GM18867 (cell line): ENCODE measurements around the gene DSP.

Experiments used
- ATAC-seq: cut with Tn5 transposase; IDR thresholded peaks from one replicate; pipeline ENCODE4 v1.9.1; 2021; ENCODE audit warnings: mild to moderate bottlenecking, moderate library complexity; ENCODE audit not compliant: unreplicated experiment

Gene DSP

DNA sequence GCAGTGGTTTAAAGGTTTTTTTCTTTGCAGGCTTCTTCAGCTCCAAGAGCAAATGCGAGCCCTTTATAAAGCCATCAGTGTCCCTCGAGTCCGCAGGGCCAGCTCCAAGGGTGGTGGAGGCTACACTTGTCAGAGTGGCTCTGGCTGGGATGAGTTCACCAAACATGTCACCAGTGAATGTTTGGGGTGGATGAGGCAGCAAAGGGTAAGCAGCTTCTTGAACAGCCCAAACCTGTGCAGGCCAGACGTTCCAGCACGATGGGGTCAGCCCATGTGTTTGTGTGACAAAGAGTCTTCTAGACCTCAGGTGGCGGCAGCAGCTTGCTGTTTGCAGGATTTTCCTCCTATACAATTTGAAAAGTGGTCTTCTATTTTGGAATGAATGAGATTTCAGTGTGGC is 17.7 kb downstream of the DSP start:
- ATAC-seq: no peak

DNA sequence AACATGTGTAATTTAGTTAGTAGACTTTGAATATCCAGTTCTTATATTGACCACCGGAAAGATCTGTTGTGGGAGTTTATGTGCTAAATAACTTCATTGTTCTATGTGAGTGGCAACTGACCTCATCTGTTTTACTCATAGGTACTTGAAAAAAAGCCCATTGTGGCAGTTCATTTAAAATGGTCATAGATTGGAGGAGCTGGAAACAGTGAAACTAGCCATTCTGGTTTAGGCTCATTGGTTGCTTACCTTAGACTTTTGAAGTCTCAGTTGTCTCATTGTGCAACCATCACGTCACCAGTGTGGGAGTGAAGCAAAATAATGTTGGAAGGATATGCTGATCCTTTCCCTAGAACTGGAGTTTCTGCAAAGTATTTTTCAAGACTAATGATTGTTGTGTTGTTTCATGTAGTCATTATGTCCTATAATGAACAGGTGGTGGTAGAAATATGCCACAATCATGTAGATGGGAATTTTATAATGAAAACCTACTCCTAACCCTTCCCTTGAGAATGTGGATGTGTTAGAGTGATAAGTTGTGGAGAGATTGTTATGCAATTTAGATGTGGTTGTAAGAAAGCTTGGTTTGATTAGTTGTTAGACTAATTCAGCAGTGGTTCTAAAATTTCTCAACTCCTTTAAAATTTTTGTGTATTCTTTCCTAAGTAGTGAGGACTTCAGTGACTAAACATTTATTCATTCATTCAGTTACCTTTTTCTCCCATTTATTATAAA is 18.3 kb downstream of the DSP start:
- no peak for ATAC-seq

DNA sequence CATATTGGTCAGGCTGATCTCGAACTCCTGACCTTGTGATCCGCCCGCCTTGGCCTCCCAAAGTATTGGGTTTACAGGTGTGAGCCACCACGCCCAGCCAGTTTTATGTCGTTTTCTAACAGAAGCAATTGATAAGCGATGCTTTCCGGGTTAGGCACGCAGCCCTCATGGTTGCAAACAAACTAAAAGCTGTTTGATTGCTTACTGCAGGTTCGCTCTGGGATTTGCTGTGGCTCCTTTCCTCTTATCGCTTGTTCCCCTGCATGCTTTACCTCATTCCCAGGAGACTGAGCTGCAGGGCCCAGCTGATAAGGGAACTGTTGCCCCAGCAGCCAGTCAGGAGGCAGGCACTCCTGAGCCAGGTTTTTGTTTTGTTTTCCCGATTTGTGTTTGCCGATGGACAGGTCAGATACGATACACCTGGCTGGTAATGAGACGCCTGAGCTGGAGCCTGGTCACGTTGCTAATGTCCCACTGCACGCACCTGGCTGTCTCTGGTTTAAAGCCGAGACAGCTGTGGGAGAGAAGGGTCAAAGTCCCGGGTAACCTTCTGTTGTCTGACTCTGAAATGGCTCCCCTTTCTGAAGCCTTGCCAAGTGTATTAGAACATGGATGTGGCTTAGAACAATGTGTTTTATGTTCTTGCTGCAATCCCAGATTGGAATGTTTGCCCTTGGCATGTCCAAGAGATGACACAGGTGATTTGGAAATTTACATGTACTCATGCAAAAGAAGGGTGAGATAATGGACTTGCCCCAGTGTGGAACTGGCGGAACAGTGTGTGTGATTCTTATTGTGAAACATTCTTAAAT is 19.9 kb downstream of the DSP start:
- no peak for ATAC-seq

DNA sequence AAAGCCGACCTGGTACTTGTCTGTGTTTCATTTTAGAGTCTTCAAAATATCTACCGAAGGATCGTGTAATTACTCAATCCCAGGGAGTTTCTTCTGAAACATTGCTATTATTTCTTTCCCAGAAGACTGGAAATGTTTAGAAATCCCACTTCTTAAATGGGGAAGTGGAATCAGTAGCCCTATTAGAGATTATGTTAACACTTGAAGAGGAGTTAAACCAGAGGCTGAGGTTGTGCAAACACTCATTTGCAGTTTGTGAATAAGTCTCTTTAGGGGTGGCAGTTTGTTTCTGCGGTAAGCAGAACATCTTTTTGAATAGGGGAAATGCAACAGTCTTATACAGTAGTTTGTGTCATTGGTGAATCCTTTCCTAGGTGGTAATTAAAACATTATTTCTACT is 21.3 kb downstream of the DSP start:
- ATAC-seq: no peak

DNA sequence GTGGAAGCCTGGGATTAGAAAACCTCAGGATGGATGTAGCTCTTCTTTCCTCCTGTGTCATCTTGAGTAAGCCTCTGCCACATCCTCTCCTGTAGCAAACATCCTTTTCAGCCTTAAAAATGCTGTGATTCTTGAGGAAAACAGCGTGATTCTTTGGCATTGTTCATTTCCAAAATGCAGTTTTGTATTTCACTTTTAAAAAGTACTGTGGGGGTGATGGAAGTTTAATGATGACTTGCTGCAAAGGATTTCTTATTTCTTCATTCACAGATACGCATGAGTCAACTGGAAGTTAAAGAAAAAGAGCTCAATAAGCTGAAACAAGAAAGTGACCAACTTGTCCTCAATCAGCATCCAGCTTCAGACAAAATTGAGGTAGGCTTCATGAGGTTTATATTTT is 24.6 kb downstream of the DSP start:
- ATAC-seq: no peak

DNA sequence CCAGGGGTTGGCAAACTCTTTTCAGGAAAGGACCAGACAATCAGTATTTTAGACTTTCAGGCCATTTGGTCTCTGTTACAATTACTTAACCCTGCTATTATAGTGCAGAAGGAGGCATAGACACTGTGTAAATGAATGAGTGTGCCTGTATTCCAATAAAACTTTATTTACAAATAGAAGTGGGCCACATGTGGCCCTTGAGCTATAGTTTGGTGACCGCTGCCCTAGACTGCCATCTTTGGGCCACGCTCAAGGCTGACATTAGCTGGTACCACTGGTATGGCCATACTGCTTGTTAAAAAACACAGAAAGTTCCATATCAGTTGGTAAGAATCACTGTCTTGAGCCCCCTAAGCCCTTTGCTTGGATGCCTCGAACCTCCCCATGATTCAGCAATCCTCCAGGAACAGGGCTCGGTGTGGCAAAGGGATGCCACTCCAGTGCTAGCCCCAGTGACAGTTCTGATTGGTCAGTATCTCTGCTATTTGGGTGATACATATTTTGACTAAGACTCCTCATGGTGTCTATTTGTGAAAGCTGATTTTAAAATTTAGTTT is 25.2 kb downstream of the DSP start:
- no peak for ATAC-seq

DNA sequence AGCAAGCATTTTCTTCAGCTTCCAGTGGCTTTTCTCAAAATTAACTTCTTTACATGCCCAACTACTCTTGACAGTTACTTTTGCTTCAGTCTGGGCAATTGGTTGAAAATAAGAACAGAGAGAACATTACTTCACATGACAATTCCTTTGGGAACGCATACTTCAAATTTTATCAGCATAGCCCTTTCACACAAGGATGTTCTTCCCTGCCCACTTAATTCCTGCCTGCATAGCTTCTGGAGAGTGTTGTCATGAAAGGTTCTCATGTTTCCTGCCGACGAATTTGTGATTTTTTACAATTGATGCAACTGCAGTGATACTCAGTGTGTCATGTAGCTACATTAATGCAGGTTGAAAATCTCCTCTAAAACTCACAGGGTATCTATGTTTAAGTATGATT is 26.6 kb downstream of the DSP start:
- ATAC-seq: no peak

DNA sequence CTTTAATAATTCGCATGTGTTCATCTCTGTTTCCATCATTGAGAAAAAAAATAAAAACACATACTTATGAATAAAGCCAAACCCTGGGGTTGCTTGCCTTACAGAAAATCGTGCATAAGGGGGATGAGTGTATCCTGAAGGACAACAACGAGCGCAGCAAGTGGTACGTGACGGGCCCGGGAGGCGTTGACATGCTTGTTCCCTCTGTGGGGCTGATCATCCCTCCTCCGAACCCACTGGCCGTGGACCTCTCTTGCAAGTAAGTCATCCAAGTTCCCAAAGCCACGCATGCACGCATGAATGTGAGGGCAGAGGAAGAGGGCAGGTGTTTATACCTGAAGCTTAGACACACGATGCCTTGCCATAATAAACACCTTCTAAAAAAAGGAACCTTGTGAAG is 27.6 kb downstream of the DSP start:
- no peak for ATAC-seq

DNA sequence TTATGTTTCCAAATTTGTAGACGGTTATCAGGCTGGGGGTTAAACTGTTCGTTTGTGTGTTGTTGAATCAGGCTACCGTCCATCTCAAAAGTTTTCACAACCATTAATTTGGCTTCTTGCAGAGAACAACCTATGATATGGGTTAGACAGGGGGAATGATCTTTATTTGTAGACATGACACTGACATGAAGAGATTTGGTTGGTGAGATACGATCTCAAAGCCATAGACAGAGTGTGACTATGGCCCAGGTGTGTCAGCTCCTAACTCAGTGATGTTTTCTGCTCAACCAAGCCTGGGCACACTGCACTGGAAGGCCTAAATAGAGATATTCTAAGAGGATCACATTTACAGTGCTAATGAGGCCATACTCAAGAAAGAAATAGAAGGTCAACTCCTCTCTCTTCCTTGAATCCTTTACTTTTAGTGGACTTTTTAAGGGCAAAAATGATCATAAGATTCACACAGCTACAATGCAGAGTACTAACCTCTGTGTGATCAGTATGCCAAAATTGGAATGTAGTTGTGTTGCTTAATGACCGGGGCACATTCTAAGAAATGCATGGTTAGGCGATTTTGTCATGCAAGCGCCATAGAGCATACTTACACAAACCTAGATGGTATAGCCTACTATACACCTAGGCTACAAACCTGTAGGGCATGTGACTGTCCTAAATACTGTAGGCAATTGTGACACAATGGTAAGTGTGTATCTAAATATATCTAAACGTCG is 30.9 kb downstream of the DSP start:
- ATAC-seq: no peak

DNA sequence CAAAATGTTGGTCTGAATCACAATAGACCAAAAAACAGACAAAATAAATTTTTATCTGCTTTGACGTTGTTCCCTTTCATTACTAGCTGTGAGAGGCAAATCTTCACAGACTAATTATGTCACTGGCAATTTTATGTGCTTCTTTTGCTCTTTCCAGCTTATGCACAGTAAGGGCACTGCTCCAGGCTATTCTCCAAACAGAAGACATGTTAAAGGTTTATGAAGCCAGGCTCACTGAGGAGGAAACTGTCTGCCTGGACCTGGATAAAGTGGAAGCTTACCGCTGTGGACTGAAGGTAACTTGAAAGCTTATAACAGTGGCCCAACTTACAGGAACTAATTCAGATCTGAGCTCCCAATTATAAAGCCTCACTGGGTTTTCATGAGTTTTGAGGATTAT is 33.0 kb downstream of the DSP start:
- no peak for ATAC-seq

DNA sequence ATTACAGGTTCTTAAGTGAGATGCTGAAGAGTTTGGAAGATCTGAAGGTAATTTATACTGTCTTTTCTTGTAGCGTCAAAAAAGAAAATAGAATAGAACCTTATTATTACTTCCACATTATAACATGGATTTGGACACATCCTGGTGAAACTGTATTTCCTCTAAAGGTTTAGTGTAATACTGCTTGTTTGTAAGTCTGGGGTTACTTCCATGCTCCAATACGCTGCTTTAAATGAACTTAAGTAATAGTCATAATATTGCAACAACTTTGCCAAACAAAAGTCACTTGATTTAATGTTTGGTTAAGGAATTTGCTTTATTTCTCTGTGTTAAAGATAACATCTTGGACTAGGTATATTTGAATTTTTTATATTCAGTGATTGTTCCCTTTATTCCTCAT is 37.0 kb downstream of the DSP start:
- ATAC-seq: no peak

DNA sequence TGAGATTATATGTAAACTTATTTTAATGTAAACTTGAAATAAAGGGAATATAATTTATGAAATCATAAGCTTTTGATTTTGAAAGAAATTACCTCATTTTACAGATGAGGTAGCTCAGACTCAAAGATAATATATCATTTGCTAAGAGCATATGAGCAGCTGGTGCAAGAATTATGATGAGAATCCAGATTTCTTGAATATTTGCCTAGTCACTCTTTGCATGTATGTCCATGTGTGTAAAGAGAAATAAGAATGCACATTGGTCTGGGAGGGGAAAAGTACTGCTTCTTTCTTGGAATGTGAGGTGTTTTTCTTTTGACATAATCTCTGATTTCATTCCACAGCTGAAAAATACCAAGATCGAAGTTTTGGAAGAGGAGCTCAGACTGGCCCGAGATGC is 37.5 kb downstream of the DSP start:
- no peak for ATAC-seq

DNA sequence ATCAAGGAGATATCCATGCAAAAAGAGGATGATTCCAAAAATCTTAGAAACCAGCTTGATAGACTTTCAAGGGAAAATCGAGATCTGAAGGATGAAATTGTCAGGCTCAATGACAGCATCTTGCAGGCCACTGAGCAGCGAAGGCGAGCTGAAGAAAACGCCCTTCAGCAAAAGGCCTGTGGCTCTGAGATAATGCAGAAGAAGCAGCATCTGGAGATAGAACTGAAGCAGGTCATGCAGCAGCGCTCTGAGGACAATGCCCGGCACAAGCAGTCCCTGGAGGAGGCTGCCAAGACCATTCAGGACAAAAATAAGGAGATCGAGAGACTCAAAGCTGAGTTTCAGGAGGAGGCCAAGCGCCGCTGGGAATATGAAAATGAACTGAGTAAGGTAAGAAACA is 38.4 kb downstream of the DSP start:
- ATAC-seq: no peak

DNA sequence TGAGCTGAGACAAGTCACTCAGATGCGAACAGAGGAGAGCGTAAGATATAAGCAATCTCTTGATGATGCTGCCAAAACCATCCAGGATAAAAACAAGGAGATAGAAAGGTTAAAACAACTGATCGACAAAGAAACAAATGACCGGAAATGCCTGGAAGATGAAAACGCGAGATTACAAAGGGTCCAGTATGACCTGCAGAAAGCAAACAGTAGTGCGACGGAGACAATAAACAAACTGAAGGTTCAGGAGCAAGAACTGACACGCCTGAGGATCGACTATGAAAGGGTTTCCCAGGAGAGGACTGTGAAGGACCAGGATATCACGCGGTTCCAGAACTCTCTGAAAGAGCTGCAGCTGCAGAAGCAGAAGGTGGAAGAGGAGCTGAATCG is 39.1 kb downstream of the DSP start:
- no peak for ATAC-seq

DNA sequence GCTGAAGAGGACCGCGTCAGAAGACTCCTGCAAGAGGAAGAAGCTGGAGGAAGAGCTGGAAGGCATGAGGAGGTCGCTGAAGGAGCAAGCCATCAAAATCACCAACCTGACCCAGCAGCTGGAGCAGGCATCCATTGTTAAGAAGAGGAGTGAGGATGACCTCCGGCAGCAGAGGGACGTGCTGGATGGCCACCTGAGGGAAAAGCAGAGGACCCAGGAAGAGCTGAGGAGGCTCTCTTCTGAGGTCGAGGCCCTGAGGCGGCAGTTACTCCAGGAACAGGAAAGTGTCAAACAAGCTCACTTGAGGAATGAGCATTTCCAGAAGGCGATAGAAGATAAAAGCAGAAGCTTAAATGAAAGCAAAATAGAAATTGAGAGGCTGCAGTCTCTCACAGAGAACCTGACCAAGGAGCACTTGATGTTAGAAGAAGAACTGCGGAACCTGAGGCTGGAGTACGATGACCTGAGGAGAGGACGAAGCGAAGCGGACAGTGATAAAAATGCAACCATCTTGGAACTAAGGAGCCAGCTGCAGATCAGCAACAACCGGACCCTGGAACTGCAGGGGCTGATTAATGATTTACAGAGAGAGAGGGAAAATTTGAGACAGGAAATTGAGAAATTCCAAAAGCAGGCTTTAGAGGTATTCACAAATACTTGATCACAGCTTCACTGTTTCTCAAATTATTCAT is 39.6 kb downstream of the DSP start:
- no peak for ATAC-seq

DNA sequence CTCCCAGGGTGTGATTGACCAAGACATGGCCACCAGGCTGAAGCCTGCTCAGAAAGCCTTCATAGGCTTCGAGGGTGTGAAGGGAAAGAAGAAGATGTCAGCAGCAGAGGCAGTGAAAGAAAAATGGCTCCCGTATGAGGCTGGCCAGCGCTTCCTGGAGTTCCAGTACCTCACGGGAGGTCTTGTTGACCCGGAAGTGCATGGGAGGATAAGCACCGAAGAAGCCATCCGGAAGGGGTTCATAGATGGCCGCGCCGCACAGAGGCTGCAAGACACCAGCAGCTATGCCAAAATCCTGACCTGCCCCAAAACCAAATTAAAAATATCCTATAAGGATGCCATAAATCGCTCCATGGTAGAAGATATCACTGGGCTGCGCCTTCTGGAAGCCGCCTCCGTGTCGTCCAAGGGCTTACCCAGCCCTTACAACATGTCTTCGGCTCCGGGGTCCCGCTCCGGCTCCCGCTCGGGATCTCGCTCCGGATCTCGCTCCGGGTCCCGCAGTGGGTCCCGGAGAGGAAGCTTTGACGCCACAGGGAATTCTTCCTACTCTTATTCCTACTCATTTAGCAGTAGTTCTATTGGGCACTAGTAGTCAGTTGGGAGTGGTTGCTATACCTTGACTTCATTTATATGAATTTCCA is 43.9 kb downstream of the DSP start:
- no peak for ATAC-seq

DNA sequence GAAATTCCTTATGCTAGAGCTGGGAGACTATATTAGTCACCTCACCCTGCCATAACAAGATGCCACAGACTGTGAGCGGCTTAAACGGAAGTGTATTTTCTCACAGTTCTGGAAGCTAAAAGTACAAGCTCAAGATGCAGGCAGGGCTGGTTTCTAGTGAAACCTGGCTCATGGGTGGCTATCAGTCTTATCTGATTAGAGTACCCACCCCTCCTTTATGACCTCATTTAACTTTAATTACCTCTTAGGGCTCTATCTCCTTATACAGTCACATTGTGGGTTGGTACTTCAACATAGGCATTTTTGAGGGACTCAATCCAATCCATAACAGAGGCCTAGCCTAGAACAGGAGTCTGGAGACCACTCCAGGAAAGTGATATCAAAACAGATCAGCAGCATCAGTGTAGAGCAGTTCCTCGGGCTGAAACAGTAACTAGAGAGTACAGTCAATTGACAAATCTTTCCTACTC is 46.2 kb downstream of the DSP start:
- ATAC-seq: no peak

DNA sequence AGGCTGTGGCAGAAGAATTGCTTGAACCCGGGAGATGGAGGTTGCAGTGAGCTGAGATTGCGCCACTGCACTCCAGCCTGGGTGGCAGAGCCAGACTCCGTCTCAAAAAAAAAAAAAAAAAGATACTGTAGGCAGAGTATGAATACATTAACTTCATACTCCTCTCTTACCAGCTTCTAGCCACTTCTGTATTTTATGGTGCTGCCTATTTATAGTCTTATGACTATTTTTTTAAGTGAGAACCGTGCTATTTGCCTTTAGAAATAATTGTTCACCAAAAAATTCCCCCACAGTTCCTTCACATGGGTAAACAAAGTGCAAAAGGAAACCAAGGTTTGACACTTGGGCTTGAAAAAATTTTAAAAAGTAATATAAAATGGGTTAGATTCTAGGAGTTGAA is 47.0 kb downstream of the DSP start:
- no peak for ATAC-seq

DNA sequence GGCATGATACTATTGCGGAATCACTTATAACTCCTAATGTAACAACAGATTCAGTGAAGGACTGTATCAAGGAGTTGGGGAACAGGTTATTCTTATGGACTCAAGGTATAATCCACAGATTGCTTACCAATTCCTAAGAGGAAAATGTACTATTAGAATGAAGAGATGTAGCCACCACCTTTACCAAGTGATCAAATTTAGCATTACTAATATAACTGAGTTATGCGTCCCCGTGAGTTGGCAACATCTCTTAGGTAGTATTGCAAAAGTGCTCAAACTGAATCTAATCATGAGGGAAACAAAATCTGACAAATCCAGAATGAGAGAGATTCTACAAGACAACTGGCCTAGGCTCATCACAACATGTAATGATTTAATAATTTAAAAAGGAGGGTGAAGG is 47.8 kb downstream of the DSP start:
- no peak for ATAC-seq
